GM12864 (cell line): ENCODE measurements around the gene GNPTG.
A peak's percentile ranks its signal among the peaks of the same experiment; 100 is the strongest.

Source experiments
- DNase-seq: peaks from one replicate; pipeline ENCODE4 v3.0.0-alpha.2; 2011; ENCODE audit warnings: low read depth
- H3K4me3 ChIP-seq: 2 replicates; pipeline ENCODE4 v1.5.1; 2011; ENCODE audit warnings: mild to moderate bottlenecking, low read depth, low read length, control low read depth
- CTCF ChIP-seq: IDR thresholded peaks from 2 replicates; pipeline ENCODE4 v1.5.1; 2011; ENCODE audit warnings: low read depth, mild to moderate bottlenecking, moderate library complexity, low read length, control low read depth, inconsistent platforms; ENCODE audit errors: missing control alignments

The GNPTG gene

GRCh38 chr16:1330931-1331711 is 20.6 kb upstream of the GNPTG start:
- TF ChIP-seq CTCF: no peak
- DNase-seq: no peak
- no peak overlapping the region for H3K4me3 ChIP-seq

GRCh38 chr16:1331712-1332617 is 19.8 kb upstream of the GNPTG start:
- H3K4me3 ChIP-seq: no peak overlapping the region
- DNase-seq: peak; percentile 64

GRCh38 chr16:1332618-1333148 is 19.0 kb upstream of the GNPTG start:
- no peak for DNase-seq
- H3K4me3 ChIP-seq: no peak overlapping the region
- no peak for TF ChIP-seq CTCF

More at GRCh38 chr16:1331712-1332617, 19.8 kb upstream of the GNPTG start:
- TF ChIP-seq CTCF: no peak

- H3K4me3 ChIP-seq: no peak within 1 kb of the TSS; the same call in 1 of the 2 replicates
- no peak for DNase-seq
- no peak for TF ChIP-seq CTCF
These were observed 18.4 kb upstream of the GNPTG start, which contains the start of gene BAIAP3 for GRCh38 chr16:1333149-1333812. BAIAP3 (plus strand) TSS chr16:1333645; CDS start chr16:1338550, 4,905 bp downstream.

- H3K4me3 ChIP-seq: no peak overlapping the region; the same call in 1 of the 2 replicates
- DNase-seq: no peak
- no peak for TF ChIP-seq CTCF
These were observed 17.7 kb upstream of the GNPTG start for GRCh38 chr16:1333854-1334700.

GRCh38 chr16:1334739-1335138 is 17.0 kb upstream of the GNPTG start:
- no peak for DNase-seq
- no peak overlapping the region for H3K4me3 ChIP-seq
- TF ChIP-seq CTCF: no peak
